Activated naive CD8-positive, alpha-beta T cell treated with anti-CD3 and anti-CD28 coated beads for 36 hours (primary cell): Measurements from ENCODE around the gene NEK10. TPM values are rescaled to one million over a fixed set of nuclear protein-coding genes. Genes with fewer than 3 reads are reported as not detected.

Source experiments
- DNase-seq: peaks from one replicate; pipeline ENCODE4 v3.0.0; 2021
- H3K27ac Mint-ChIP-seq: one replicate; pipeline ENCODE4 v1.8.0; 2022; ENCODE audit warnings: mild to moderate bottlenecking, moderate library complexity, mixed read lengths
- H3K27me3 Mint-ChIP-seq: one replicate; pipeline ENCODE4 v1.8.0; 2022; ENCODE audit warnings: mild to moderate bottlenecking, mixed read lengths
- H3K36me3 Mint-ChIP-seq: one replicate; pipeline ENCODE4 v1.8.0; 2021; ENCODE audit warnings: mild to moderate bottlenecking, mixed read lengths
- H3K4me1 Mint-ChIP-seq: one replicate; pipeline ENCODE4 v1.8.0; 2021; ENCODE audit warnings: mixed read lengths
- H3K4me3 Mint-ChIP-seq: one replicate; pipeline ENCODE4 v1.8.0; 2022; ENCODE audit warnings: mild to moderate bottlenecking, moderate library complexity, mixed read lengths
- H3K9me3 Mint-ChIP-seq: one replicate; pipeline ENCODE4 v1.8.0; 2022; ENCODE audit warnings: mixed read lengths
- total RNA-seq, 2 experiments: library from RNA; stranded (reverse); gene quantifications; one replicate each; pipeline ENCODE4 v1.2.3, GENCODE V29; 2021

NEK10 gene
- total RNA-seq, 2 experiments from 2014 or later: 0.41 to 0.80 TPM

DNA sequence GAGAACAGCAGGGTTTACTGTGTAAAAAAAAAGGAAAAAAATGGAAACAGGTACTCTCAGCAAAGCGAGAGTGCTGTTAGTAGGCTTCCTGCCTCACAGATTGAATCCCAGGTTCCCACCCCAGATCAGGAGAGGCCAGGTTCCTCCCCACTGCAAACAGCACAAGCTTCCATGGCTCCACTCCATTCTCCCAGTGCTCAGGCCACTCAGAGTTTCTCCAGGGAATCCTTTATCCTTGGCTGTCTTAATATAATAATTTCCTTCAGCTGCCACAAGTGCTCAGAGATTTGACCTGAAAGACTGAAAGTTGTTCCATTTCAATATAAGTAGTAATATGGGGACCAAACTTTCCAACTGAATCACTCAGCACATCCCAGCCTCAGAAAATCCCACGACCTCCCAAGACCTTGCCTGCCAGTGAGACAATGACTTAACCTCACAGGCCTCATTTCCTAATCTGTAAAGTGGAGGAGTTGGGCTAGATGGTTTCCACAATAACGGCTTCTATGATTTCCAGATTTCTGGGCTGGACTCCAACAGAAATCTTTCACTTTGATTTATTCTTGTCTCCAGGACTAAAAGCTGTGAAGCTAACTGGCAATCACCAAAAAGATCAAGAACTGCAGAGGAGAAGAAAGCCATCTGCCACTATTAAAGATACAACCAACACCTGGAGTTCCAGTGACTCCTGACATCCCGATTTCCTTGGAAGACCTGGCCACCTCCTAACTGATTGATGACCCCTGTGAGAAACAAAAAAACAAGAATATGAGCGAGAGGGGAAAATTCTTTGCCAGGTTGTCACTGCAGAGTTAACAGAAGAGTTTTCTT lies 289.5 kb downstream of the NEK10 start:
- Mint-ChIP-seq H3K36me3 (no peaks in the 10 kb centered on the region), H3K4me3 (no peak overlapping the region), H3K27me3 (peaks cover 11% of the 10 kb centered on the region), H3K4me1 (no peaks in the 10 kb centered on the region), H3K9me3 (no peaks in the 10 kb centered on the region), H3K27ac (no peak overlapping the region)
- DNase-seq: no peak

GRCh38 chr3:27078246-27078913 lies 290.8 kb downstream of the NEK10 start:
- Mint-ChIP-seq H3K27ac (no peak overlapping the region), H3K36me3 (no peaks in the 10 kb centered on the region), H3K4me1 (no peaks in the 10 kb centered on the region), H3K4me3 (no peak overlapping the region), H3K27me3 (peaks cover 11% of the 10 kb centered on the region), H3K9me3 (no peaks in the 10 kb centered on the region)
- DNase-seq: no peak

DNA sequence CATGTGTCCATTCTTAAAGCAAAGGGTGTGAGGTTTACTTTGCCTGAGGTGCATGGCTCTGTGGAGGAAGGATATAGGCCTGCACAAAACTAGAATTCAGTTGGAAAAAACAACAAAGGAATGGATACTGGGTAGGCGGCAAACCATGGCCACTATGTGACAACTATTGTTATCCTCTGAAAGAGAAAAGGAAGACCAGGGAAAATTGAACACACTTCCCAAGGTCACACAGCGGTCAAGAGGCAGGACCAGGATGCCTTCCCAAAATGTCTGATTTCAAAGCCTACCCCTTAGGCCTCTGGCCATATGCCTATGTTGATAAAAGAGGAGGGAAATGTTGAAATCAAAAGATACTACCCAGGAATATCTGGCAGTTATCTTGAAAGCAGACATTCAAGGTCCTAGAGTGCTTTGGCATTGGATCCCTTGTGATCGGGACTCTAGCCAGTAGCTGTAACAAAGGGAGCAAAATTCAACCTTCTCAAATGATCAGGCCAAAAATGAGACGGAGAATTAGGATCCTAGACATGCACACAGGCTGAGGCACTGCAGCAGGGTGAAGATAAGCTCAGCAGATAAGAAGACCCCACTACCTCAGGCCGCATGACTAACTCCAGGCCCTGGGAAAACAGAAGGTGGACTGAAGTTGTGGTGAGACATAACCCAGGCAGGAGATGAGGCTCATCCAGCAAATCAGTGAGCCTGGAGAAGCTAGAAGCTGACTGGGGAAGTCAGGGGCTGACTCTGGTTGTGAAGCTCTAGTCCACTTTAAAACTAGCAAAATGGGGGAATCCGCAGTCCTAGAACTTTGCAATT lies 292.2 kb downstream of the NEK10 start:
- H3K36me3 Mint-ChIP-seq: no peaks in the 10 kb centered on the region
- H3K27me3 Mint-ChIP-seq: peaks cover 11% of the 10 kb centered on the region
- H3K4me1 Mint-ChIP-seq: no peaks in the 10 kb centered on the region
- no peak overlapping the region for H3K27ac Mint-ChIP-seq
- no peaks in the 10 kb centered on the region for H3K9me3 Mint-ChIP-seq
- H3K4me3 Mint-ChIP-seq: no peak overlapping the region
- DNase-seq: no peak

DNA sequence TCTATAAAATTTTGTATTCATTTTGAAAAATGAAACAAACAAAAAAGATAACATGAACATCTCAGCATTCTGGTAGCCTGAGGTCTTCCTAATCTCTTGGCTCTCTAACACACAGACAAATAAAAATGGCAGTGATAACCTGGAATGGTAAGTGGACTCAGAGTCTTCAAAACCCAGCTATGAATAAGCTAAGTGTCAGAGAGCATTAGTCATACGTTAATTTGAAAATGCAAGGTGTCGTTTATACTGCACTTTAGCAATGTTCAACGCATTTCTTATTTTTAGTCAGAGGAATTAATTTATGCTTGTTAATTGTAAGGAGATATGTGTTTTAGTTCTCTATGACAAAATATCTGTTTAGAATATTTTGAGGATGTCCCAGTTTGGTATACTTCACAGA lies 294.3 kb downstream of the NEK10 start:
- DNase-seq: no peak
- H3K36me3 Mint-ChIP-seq: no peaks in the 10 kb centered on the region
- no peaks in the 10 kb centered on the region for H3K4me1 Mint-ChIP-seq
- no peak overlapping the region for H3K4me3 Mint-ChIP-seq
- peaks cover 11% of the 10 kb centered on the region for H3K27me3 Mint-ChIP-seq
- no peak overlapping the region for H3K27ac Mint-ChIP-seq
- H3K9me3 Mint-ChIP-seq: no peaks in the 10 kb centered on the region

DNA sequence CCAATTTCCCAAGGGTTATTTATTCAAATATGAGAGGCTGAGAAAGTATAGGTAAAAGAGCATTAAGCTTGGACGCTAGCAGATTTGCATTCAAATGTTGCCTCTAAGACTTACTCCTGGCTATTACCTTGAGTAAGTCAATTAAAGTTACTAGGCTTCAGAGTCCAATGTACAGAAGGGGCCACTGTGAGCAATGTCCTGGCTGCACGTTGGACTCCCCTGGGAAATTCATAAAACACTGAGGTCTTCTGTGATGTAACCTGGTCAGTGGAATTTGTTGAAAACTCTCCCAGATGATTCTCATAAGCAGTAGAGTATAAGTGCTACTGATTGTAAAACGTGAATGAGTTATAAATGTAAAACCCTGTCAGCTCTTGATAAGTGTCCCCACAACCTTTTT lies 295.3 kb downstream of the NEK10 start:
- no peak overlapping the region for H3K27ac Mint-ChIP-seq
- H3K27me3 Mint-ChIP-seq: peaks cover 11% of the 10 kb centered on the region
- H3K4me3 Mint-ChIP-seq: no peak overlapping the region
- no peaks in the 10 kb centered on the region for H3K36me3 Mint-ChIP-seq
- no peaks in the 10 kb centered on the region for H3K9me3 Mint-ChIP-seq
- no peak for DNase-seq
- H3K4me1 Mint-ChIP-seq: no peaks in the 10 kb centered on the region

DNA sequence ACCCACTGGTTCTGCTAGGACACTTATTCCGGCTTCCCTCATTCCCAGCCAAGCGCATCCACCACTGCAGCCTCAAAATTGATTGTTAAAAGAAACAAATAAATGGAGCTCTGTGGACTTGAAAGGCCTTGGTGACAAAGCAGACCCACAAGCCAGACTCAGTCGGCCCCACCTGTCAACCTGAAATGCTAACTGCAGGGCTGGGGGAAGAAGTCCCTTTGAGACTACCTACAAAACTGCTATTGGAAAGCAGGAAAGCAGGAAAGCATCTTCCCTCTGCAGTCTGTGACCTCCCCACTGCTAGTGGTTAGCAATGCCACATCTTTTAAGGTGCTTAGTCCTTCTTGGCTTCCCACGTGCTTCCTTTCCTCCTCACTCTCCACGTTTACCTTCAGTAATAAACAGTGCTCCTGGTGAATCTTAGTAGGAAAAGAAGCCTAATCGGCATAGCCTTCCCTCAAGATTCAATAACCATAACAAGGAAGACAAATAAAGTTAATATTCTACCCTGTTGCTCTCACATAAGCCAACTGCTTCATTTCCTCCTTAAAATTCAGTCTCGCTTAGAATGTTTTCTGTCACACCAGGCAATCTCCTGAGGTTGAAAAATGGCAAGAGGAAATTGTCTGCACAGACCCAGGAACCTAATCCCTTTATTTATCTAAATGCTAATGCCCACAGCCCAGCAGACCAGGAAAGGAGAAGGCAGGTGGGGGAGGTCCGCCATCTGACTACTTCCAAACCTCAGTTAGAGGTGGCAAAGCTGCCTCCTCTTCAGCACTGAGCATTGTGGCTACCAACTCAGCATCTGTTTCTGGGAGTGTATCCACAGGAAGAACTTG lies 296.2 kb downstream of the NEK10 start:
- Mint-ChIP-seq H3K4me3 (no peak overlapping the region), H3K9me3 (no peaks in the 10 kb centered on the region), H3K27me3 (peaks cover 8% of the 10 kb centered on the region), H3K4me1 (no peaks in the 10 kb centered on the region), H3K36me3 (no peaks in the 10 kb centered on the region), H3K27ac (no peak overlapping the region)
- DNase-seq: no peak

DNA sequence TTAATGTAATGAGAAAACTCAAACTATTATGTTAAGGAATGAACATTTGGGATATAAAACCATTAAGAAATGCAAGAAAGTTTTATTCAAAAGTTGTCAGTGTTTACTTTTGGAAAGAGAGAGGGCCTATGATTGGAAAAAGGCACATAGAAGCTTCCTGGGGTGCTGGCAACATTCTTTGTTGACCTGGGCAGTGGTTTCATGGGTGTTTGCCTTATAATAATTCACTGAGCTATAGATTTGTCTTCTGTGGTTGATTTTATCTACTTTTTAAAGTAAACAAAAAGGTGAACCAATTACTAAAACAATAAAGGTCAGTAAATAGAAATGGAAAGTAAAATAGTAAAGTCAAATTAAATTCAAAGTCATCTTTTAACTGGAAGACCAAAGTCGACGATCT lies 308.8 kb downstream of the NEK10 start:
- no peak for DNase-seq
- H3K27me3 Mint-ChIP-seq: peaks cover 5% of the 10 kb centered on the region
- H3K9me3 Mint-ChIP-seq: peaks cover 3% of the 10 kb centered on the region
- H3K36me3 Mint-ChIP-seq: no peaks in the 10 kb centered on the region
- no peak overlapping the region for H3K27ac Mint-ChIP-seq
- H3K4me1 Mint-ChIP-seq: no peaks in the 10 kb centered on the region
- no peak overlapping the region for H3K4me3 Mint-ChIP-seq

Other genes with a start within 250 kb of the NEK10 start
- gene SLC4A7, start 115.0 kb upstream of the NEK10 start, total RNA-seq: 10 to 100 TPM; 41.8 to 45.7 TPM